SU-DHL-6 (cell line): ENCODE measurements around the gene ESR1.

Experiments
- H2AFZ ChIP-seq: fragments of 200-600 bp; sonication (generic); 2 replicates; pipeline ENCODE4 v1.6.1; 2014; ENCODE audit warnings: low read depth, mild to moderate bottlenecking, moderate library complexity, mixed read lengths, antibody characterized with exemption, low read length; ENCODE audit not compliant: severe bottlenecking
- H3F3A ChIP-seq: fragments of 200-600 bp; shearing (Covaris generic); 2 replicates; pipeline ENCODE4 v1.6.0; 2016; ENCODE audit warnings: antibody characterized with exemption, mild to moderate bottlenecking; ENCODE audit not compliant: insufficient read depth
- H3K27ac ChIP-seq: fragments of 200-600 bp; sonication (generic); 2 replicates; pipeline ENCODE4 v1.5.1; 2016; ENCODE audit warnings: low read depth, mild to moderate bottlenecking, low read length, moderate library complexity, mixed read lengths
- H3K27me3 ChIP-seq: fragments of 200-600 bp; sonication (generic), shearing (Covaris generic); 2 replicates; pipeline ENCODE4 v1.6.0; 2014; ENCODE audit warnings: mild to moderate bottlenecking, low read length
- H3K36me3 ChIP-seq: fragments of 200-600 bp; sonication (generic); 2 replicates; pipeline ENCODE4 v1.6.1; 2014; ENCODE audit warnings: mild to moderate bottlenecking, low read length, mixed read lengths
- H3K4me2 ChIP-seq: fragments of 300-600, 200-600 bp; shearing (Covaris generic), sonication (generic); 2 replicates; pipeline ENCODE4 v1.6.0; 2014; ENCODE audit warnings: low read length, low read depth, mild to moderate bottlenecking; ENCODE audit not compliant: poor library complexity, severe bottlenecking
- H3K4me3 ChIP-seq: fragments of 200-600 bp; sonication (generic); 2 replicates; pipeline ENCODE4 v1.5.1; 2014; ENCODE audit warnings: antibody characterized with exemption, low read length, mild to moderate bottlenecking, mixed read lengths; ENCODE audit not compliant: insufficient read depth, poor library complexity, severe bottlenecking
- H3K79me2 ChIP-seq: fragments of 200-600 bp; sonication (generic); 2 replicates; pipeline ENCODE4 v1.6.1; 2014; ENCODE audit warnings: mild to moderate bottlenecking, low read length, moderate library complexity; ENCODE audit not compliant: insufficient read depth
- H3K9ac ChIP-seq: fragments of 200-600 bp; sonication (generic); 2 replicates; pipeline ENCODE4 v1.7.0; 2014; ENCODE audit warnings: mild to moderate bottlenecking, low read length
- H3K9me2 ChIP-seq: fragments of 200-600 bp; sonication (generic); replicated peaks from 2 replicates; pipeline ENCODE4 v1.6.1; 2014; ENCODE audit warnings: low read length; ENCODE audit not compliant: insufficient read depth
- H3K9me3 ChIP-seq: fragments of 200-600 bp; sonication (generic); 2 replicates; pipeline ENCODE4 v1.6.1; 2014; ENCODE audit warnings: low read length, mixed read lengths; ENCODE audit not compliant: insufficient read depth
- H4K20me1 ChIP-seq: fragments of 200-600 bp; sonication (generic); 2 replicates; pipeline ENCODE4 v1.6.1; 2014; ENCODE audit warnings: low read depth, mild to moderate bottlenecking, antibody characterized with exemption, low read length, moderate library complexity, mixed read lengths
- CTCF ChIP-seq: fragments of 200-600 bp; sonication (generic); IDR thresholded peaks from one replicate; pipeline ENCODE4 v1.5.1; 2017; ENCODE audit warnings: antibody characterized with exemption, mild to moderate bottlenecking, low read length, moderate library complexity; ENCODE audit not compliant: insufficient read depth, poor library complexity, severe bottlenecking
- EZH2phosphoT487 ChIP-seq: fragments of 200-600 bp; sonication (generic), shearing (Covaris generic); conservative IDR thresholded peaks from 2 replicates; pipeline ENCODE4 v1.6.1; 2018; ENCODE audit warnings: mild to moderate bottlenecking, antibody characterized with exemption, low read length, moderate library complexity, mixed read lengths

Gene ESR1

DNA sequence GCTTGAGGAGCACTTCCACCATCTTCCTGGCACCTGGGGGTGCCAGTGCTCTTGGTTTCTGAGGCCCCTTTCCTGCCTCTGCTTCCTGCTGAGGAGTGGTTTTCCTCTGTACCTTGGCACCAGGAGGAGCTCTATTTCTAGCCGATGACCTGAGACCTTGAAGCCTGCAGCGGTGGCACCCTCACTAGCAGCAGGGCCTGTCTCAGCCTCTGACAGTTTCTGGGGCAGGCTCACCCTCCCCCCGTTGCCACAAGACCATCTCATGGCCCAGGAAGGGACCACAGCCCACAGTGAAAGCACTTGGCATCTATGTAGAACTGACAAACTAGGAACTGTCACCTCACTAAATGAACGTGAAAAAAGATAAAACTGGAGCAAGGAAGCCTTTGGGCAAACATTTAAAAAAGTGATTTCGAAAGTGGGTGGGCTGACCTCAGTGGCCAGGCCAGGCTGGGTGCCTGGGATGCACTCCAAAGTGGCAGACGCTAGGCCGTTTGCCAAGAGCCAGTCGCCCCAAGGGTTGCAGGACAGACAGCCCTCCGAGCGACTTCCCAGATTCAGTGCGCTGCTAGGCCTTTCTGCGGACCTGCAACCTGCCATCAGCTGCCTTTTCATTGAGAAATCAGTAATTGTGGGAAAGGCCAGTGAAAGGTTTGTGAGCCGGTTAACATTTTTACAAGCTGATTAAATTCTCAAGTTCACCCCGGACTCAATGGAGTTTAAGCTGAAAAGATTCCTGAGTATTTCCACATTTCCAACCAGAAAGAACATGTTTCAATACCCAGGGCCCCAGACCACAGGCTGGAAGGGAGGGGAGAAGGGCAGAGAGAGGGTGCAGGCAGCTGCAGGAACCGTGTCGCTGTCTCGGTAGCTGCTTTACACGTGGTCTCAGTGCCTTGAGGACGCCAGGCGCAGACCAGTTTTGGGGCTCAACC, 303.7 kb downstream of the ESR1 start:
- no peaks in the 10 kb centered on the region for H4K20me1 ChIP-seq
- no peak overlapping the region for H3K4me3 ChIP-seq
- no peak overlapping the region for H2AFZ ChIP-seq
- H3K4me2 ChIP-seq = no peak overlapping the region
- no peaks in the 10 kb centered on the region for H3K36me3 ChIP-seq
- no peak overlapping the region for H3K9ac ChIP-seq
- no peak for TF ChIP-seq EZH2phosphoT487
- no peak for TF ChIP-seq CTCF
- H3K27me3 ChIP-seq = no peaks in the 10 kb centered on the region
- H3K27ac ChIP-seq = no peak overlapping the region
- no peaks in the 10 kb centered on the region for H3K9me2 ChIP-seq
- no peaks in the 10 kb centered on the region for H3K79me2 ChIP-seq
- H3K9me3 ChIP-seq = no peaks in the 10 kb centered on the region
- H3F3A ChIP-seq = no peaks in the 10 kb centered on the region

- Histone ChIP-seq H2AFZ (no peak overlapping the region), H3K79me2 (no peaks in the 10 kb centered on the region), H3K4me3 (no peak overlapping the region), H3K4me2 (no peak overlapping the region), H3K27me3 (no peaks in the 10 kb centered on the region), H3K9me2 (no peaks in the 10 kb centered on the region), H3F3A (no peaks in the 10 kb centered on the region), H3K9me3 (no peaks in the 10 kb centered on the region), H3K9ac (no peak overlapping the region), H4K20me1 (no peaks in the 10 kb centered on the region), H3K27ac (no peak overlapping the region), H3K36me3 (no peaks in the 10 kb centered on the region)
- TF ChIP-seq EZH2phosphoT487 (no peak), CTCF (no peak)
These were observed 305.2 kb downstream of the ESR1 start for GRCh38 chr6:152112491-152113261.

DNA sequence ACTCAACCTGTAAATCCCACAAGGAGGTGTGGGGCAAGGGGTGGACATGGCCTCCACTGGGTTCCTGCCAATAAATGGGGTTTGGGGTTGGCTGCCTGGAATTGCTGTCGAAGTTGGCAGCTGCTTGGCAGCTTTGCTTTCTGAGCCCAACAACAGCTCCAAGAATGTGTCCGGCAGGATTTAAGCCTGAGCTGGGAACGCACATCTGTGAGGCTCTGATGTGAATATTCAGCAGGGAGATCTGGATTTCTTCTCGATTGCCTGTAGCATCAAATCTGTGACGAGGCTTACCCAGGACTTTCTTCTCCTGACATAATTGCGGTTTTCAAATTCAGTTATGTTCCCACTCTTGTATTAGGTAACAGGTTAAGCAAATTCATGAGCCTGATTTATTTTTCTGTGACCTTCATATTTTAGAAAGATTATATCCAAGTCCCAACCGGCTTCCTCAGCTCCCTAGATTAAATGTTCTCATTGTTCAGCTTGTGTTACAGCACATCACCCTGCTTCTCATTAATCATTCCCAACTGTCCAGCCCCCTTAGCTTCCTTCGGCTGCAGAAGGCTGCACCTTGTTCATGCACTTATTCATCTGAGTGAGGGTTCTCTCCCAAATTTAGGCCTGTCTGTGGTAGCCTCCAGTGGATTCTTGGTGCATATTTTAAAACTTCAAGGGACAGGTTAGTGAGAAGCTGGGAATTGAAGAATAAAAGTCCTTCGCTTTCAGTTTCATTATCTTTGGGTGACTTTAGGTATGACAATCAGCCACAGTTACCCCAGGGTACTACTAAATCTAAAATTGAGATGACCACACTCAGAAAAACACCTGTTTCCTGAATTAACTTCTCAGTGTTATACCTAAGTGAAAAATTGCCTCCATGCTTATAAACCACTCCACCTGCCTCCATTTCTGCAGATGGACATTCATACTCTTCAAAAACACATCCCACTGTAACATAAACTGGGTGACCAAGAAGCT, 310.0 kb downstream of the ESR1 start:
- Histone ChIP-seq H4K20me1 (no peaks in the 10 kb centered on the region), H3K79me2 (no peaks in the 10 kb centered on the region), H2AFZ (no peak overlapping the region), H3K27ac (no peak overlapping the region), H3K9me2 (no peaks in the 10 kb centered on the region), H3K27me3 (no peaks in the 10 kb centered on the region), H3K9me3 (no peaks in the 10 kb centered on the region), H3K4me2 (no peak overlapping the region), H3F3A (no peaks in the 10 kb centered on the region), H3K9ac (no peak overlapping the region), H3K4me3 (no peak overlapping the region), H3K36me3 (peaks cover 11% of the 10 kb centered on the region)
- TF ChIP-seq EZH2phosphoT487 = no peak
- TF ChIP-seq CTCF = no peak
